GM12864 (cell line): ENCODE results near the gene MICU2.

Source experiments
- DNase-seq: peaks from one replicate; pipeline ENCODE4 v3.0.0-alpha.2; 2011; ENCODE audit warnings: low read depth
- H3K4me3 ChIP-seq: 2 replicates; pipeline ENCODE4 v1.5.1; 2011; ENCODE audit warnings: mild to moderate bottlenecking, low read depth, low read length, control low read depth
- CTCF ChIP-seq: IDR thresholded peaks from 2 replicates; pipeline ENCODE4 v1.5.1; 2011; ENCODE audit warnings: low read depth, mild to moderate bottlenecking, moderate library complexity, low read length, control low read depth, inconsistent platforms; ENCODE audit errors: missing control alignments

MICU2 gene

DNA sequence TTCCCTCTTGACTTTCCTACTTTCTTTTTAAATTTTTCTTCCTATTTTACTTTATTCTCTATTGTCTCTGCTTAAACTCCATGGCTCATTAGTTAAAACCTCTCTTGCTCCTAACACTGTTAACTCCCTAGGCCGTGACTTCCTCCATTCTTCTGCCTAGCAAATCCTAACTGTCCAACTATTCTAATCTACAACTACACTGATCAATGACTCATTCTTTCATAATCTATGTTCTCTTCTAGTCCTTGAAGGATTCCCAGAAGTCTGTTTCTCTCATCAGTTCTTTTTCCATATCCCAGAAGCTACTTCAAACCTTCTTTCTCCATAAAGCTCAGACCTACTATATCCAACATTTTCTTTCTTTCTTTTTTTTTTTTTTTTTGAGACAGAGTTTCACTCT lies 66.9 kb downstream of the MICU2 start:
- no peak for DNase-seq
- no peak overlapping the region for H3K4me3 ChIP-seq
- no peak for TF ChIP-seq CTCF

- DNase-seq = no peak
- TF ChIP-seq CTCF = no peak
- no peak overlapping the region for H3K4me3 ChIP-seq
These were observed 69.2 kb downstream of the MICU2 start for GRCh38 chr13:21534760-21535159.

DNA sequence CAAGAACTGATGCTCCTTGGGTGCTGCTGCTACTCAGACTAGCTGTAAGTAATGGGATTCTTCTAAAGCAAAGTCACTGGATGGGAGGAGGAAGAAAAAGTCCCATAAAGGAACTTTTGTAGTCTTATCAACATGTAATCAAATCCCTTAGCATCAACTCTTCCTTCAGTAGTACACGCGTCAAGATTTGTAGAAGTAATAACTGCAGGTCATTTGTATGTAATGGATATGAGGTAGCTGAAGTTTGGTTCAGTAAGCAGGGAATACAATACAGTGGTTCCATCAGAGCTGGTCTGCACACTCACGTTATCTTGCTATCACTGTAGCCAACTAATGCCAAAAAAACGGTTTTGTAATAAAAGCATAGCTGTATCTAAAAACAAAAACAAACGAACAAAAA lies 72.5 kb downstream of the MICU2 start:
- DNase-seq = no peak
- no peak for TF ChIP-seq CTCF
- no peak overlapping the region for H3K4me3 ChIP-seq

DNA sequence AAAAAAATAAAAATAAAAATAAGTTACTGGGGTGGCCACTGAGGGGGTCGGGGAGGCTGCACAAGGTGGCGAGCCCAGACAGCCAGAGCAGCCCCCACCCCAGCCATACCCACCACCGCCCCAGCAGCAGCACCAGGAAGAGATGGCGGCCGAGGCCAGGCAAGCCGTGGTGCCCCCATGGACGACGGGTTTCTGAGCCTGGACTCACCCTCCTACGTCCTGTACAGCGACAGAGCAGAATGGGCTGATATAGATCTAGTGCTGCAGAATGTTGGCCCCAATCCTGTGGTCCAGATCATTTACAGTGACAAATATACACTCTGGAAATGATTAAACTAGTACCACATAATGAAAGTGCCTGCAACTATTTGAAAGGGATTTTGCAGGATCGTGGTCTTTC lies 73.3 kb downstream of the MICU2 start:
- H3K4me3 ChIP-seq = no peak overlapping the region
- no peak for TF ChIP-seq CTCF
- DNase-seq = no peak

DNA sequence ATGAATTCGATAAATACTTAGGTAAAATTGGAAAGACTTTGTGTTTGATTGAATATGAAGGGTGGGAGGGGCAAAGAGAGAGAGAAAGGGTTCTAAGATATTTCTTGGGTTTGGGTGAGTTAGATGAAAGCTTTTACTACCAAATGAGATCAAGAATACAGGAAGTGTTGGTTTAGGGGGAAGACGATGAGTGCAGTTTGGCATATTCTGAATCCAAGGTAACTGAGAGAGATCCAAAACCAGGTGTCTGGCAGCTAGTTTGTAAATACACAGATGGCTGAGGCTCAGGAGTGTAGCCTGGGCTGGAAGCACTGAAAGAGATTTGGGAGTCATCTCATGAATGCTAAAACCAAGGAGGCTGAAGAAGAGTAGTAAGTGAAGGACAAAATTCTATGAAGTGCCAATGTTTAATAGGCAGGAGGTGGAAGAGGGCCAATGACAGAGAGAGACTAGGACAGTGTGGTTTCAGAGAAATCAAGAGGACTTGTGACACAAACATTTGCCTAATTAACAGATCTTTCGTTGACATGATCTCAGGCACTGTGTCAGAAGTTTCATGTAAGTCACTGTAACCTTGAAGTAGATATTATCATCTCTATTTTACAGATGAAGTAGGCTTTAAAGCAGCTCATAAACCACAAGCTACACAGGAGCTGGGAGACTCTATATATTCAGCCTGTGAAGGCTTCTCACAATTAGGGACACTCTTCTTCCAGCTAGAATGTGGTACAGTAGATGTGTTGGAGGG lies 74.7 kb downstream of the MICU2 start:
- DNase-seq = no peak
- H3K4me3 ChIP-seq = no peak overlapping the region
- no peak for TF ChIP-seq CTCF

GRCh38 chr13:21528616-21529015 lies 75.4 kb downstream of the MICU2 start:
- no peak for TF ChIP-seq CTCF
- DNase-seq = no peak
- no peak overlapping the region for H3K4me3 ChIP-seq

- no peak for TF ChIP-seq CTCF
- no peak overlapping the region for H3K4me3 ChIP-seq
- DNase-seq = no peak
These were observed 77.0 kb downstream of the MICU2 start for GRCh38 chr13:21526707-21527540.
